HFFc6 (cell line): ENCODE measurements around the gene C6orf132. TPM values are rescaled to one million over a fixed set of nuclear protein-coding genes. Genes with fewer than 3 reads are reported as not detected.

Experiments
- DNase-seq: peaks from one replicate; pipeline ENCODE4 v3.0.0-alpha.2; 2018
- H3K27ac Mint-ChIP-seq: 2 replicates; pipeline ENCODE4 v1.8.0; 2020; ENCODE audit warnings: mild to moderate bottlenecking, mixed read lengths
- H3K27me3 Mint-ChIP-seq: 2 replicates; pipeline ENCODE4 v1.8.0; 2021; ENCODE audit warnings: mild to moderate bottlenecking, moderate library complexity, mixed read lengths; ENCODE audit not compliant: insufficient read depth
- H3K36me3 Mint-ChIP-seq: 2 replicates; pipeline ENCODE4 v1.8.0; 2021; ENCODE audit warnings: low read depth, mixed read lengths
- H3K4me1 Mint-ChIP-seq: 2 replicates; pipeline ENCODE4 v1.8.0; 2020; ENCODE audit warnings: low read depth, mixed read lengths
- H3K4me3 Mint-ChIP-seq: 2 replicates; pipeline ENCODE4 v1.8.0; 2020; ENCODE audit warnings: mild to moderate bottlenecking, moderate library complexity, mixed read lengths
- H3K9me3 Mint-ChIP-seq: 2 replicates; pipeline ENCODE4 v1.8.0; 2020; ENCODE audit warnings: mild to moderate bottlenecking, mixed read lengths
- total RNA-seq, 6 experiments: library from RNA; stranded (reverse); fragmentation: NEBNext Ultra II Directional; extraction: Animal tissue kit (Norgen Biotek cat#: 25700); gene quantifications; 2 replicates in 1 of 6; 3 replicates in 5 of 6; pipeline ENCODE4 v1.2.3, GENCODE V29; 2021
- TF ChIP-seq, protein P1 (sequence below): fragments of 200-600 bp; sonication (generic); IDR thresholded peaks from 2 replicates; pipeline ENCODE4 v1.5.0; 2021; ENCODE audit warnings: antibody characterized with exemption, mild to moderate bottlenecking

Gene C6orf132
- total RNA-seq, 6 experiments from 2014 or later, result 4.7 to 6.6 (median 5.1) TPM

DNA sequence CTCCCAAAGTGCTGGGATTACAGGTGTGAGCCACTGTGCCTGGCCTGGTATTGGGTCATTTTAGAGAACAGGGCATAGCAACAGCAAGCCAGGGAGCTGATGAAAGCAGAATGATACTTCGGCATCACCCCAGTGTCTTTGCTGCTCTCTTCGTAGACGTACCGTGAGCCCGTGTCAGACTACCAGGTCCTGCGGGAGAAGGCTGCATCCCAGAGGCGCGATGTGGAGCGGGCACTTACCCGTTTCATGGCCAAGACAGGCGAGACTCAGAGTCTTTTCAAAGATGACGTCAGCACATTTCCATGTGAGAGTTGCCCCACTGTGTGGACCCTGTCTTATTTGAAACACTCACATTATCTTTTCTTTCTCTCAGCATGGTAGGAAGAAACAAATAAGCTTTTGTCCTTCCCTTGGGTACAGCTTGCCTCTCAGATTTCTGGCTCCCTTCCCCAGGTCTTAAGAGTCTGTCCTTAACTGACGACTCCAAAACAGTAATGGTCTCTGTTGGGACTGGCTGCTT, 76.2 kb downstream of the C6orf132 start:
- Mint-ChIP-seq H3K36me3 (no peaks in the 10 kb centered on the region; the same call in none of the 2 replicates), H3K4me3 (no peak overlapping the region), H3K9me3 (no peaks in the 10 kb centered on the region), H3K4me1 (no peaks in the 10 kb centered on the region; the same call in 1 of the 2 replicates), H3K27ac (no peak overlapping the region), H3K27me3 (no peaks in the 10 kb centered on the region)
- no peak for DNase-seq
- TF ChIP-seq, protein P1, sequence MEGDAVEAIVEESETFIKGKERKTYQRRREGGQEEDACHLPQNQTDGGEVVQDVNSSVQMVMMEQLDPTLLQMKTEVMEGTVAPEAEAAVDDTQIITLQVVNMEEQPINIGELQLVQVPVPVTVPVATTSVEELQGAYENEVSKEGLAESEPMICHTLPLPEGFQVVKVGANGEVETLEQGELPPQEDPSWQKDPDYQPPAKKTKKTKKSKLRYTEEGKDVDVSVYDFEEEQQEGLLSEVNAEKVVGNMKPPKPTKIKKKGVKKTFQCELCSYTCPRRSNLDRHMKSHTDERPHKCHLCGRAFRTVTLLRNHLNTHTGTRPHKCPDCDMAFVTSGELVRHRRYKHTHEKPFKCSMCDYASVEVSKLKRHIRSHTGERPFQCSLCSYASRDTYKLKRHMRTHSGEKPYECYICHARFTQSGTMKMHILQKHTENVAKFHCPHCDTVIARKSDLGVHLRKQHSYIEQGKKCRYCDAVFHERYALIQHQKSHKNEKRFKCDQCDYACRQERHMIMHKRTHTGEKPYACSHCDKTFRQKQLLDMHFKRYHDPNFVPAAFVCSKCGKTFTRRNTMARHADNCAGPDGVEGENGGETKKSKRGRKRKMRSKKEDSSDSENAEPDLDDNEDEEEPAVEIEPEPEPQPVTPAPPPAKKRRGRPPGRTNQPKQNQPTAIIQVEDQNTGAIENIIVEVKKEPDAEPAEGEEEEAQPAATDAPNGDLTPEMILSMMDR, result no peak

DNA sequence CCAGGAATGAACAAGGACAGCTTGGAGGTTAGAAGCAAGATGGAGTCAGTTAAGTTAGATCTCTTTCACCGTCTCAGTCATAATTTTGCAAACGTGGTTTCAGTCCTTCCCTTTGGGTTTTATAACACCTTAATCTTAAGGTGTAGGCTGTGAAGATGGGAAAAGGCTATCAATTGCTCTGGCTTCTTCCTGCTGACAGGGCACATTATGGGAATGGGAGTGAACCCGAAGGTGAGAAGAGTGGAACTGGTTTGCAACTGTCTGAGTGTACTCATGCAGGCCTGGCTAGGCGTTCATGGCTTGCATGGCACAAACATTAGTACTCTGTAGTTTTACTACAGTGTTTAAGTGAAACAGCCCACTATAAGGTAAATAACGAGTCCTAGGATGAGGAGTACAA, 82.7 kb downstream of the C6orf132 start:
- no peak overlapping the region for H3K4me3 Mint-ChIP-seq
- TF ChIP-seq, protein P1, result no peak
- no peaks in the 10 kb centered on the region for H3K4me1 Mint-ChIP-seq
- no peaks in the 10 kb centered on the region for H3K9me3 Mint-ChIP-seq
- H3K36me3 Mint-ChIP-seq, result peaks cover 14% of the 10 kb centered on the region
- H3K27me3 Mint-ChIP-seq, result no peaks in the 10 kb centered on the region
- DNase-seq, result no peak
- H3K27ac Mint-ChIP-seq, result no peak overlapping the region

DNA sequence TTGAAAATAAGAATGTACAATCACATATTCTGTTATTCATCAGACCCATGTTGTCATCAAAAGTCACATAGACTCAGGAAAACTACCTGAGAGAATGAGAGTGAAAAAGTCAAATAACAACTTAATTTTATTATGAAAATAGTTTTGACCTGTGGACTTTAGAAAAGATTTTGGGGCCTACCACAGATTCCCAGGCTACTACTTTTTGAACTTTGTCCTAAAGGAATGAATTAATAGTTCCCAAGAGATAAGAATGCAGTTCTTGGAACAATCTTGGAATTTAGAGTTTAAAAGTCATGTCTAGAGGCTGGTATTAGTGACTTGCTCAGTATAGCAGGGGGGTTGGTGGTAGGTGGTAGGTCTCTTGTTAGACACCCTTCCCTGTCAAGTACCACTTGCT, 88.8 kb downstream of the C6orf132 start:
- TF ChIP-seq, protein P1, result no peak
- Mint-ChIP-seq H3K27ac (no peak overlapping the region), H3K9me3 (no peaks in the 10 kb centered on the region), H3K4me1 (peaks cover 13% of the 10 kb centered on the region), H3K27me3 (no peaks in the 10 kb centered on the region; the same call in 1 of the 2 replicates), H3K36me3 (peaks cover 16% of the 10 kb centered on the region), H3K4me3 (no peak overlapping the region)
- DNase-seq, result no peak

DNA sequence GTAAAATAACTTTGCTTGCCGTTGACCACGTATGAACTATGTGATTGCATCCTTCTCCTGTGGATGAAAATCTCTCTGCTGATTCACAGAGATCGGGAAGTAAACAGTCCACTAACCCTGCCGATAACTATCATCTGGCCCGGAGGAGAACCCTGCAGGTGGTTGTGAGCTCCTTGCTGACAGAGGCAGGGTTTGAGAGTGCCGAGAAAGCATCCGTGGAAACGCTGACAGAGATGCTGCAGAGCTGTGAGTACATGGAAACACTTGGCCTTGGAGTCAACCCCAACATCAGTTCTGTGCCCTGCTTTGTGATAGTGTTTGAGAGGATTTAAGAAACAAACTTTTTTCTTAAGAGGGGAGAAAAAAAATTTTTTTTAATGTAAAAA, 91.2 kb downstream of the C6orf132 start:
- H3K27ac Mint-ChIP-seq, result peak overlapping the region; percentile 98
- no peaks in the 10 kb centered on the region for H3K9me3 Mint-ChIP-seq
- no peak for DNase-seq
- peaks cover 4% of the 10 kb centered on the region; the same call in 1 of the 2 replicates for H3K36me3 Mint-ChIP-seq
- TF ChIP-seq, protein P1, result no peak
- peak overlapping the region; percentile 99 for H3K4me3 Mint-ChIP-seq
- peaks cover 4% of the 10 kb centered on the region; the same call in 1 of the 2 replicates for H3K27me3 Mint-ChIP-seq
- H3K4me1 Mint-ChIP-seq, result peaks cover 28% of the 10 kb centered on the region

Other genes with a start within 250 kb of the C6orf132 start
- gene USP49, start 247.2 kb downstream of the C6orf132 start, total RNA-seq, result 1 to 10 TPM; 1.7 to 2.3 (median 2.0) TPM
- 10 to 100 TPM; 22.8 to 28.4 (median 26.0) TPM for gene MED20, start 221.5 kb downstream of the C6orf132 start, total RNA-seq
- gene BYSL, start 221.1 kb downstream of the C6orf132 start, total RNA-seq, result 10 to 100 TPM; 32.3 to 44.3 (median 33.5) TPM
- 10 to 100 TPM; 72.4 to 92.5 (median 82.7) TPM for gene CCND3, start 200.8 kb downstream of the C6orf132 start, total RNA-seq
- gene TAF8, start 92.1 kb downstream of the C6orf132 start, total RNA-seq, result 10 to 100 TPM; 14.9 to 19.0 (median 16.0) TPM
- not detected for gene GUCA1A, start 30.7 kb upstream of the C6orf132 start, total RNA-seq
- gene GUCA1B, start 52.3 kb upstream of the C6orf132 start, total RNA-seq, result under 1 TPM in 4 of 6 experiments, not detected in 2; 0.17 to 0.31 (median 0.24) TPM
- gene MRPS10, start 75.2 kb upstream of the C6orf132 start, total RNA-seq, result 10 to 100 TPM; 40.9 to 49.3 (median 43.8) TPM